Lung (tissue), 12 donors: ENCODE data around the gene RAB34. TPM values are rescaled to one million over a fixed set of nuclear protein-coding genes. Genes with fewer than 3 reads are reported as not detected.

Source experiments
- ATAC-seq: fragments of 200-7000 bp; cut with Tn5 transposase; one replicate; pipeline ENCODE4 v1.9.1; 2020; ENCODE audit warnings: moderate number of reproducible peaks; ENCODE audit not compliant: insufficient read depth, low FRiP score
- DNase-seq, 3 donors: peaks; one replicate each; pipeline ENCODE4 v3.0.0-alpha.2; 2013 to 2017
- H3K27ac ChIP-seq, 2 donors: one replicate each; pipeline ENCODE4 v1.5.1; 2013; ENCODE audit warnings: mild to moderate bottlenecking in 2 of 2, moderate library complexity in 2 of 2, control low read depth in 1 of 2, inconsistent platforms in 1 of 2, low read depth in 1 of 2, low read length in 1 of 2
- H3K27me3 ChIP-seq, 3 donors: one replicate each; pipeline ENCODE4 v1.5.1; 2013; ENCODE audit warnings: low read length in 2 of 3; ENCODE audit not compliant: control insufficient read depth in 3 of 3, insufficient read depth in 3 of 3
- H3K36me3 ChIP-seq, 4 donors: one replicate each; pipeline ENCODE4 v1.5.1; 2013; ENCODE audit warnings: low read length in 4 of 4, mild to moderate bottlenecking in 1 of 4, moderate library complexity in 1 of 4; ENCODE audit not compliant: control insufficient read depth in 4 of 4, insufficient read depth in 4 of 4
- H3K4me1 ChIP-seq, 5 donors: one replicate each; pipeline ENCODE4 v1.5.1; 2013; ENCODE audit warnings: low read length in 5 of 5, mild to moderate bottlenecking in 2 of 5, moderate library complexity in 1 of 5; ENCODE audit not compliant: control insufficient read depth in 5 of 5, insufficient read depth in 5 of 5
- H3K4me3 ChIP-seq: one replicate; pipeline ENCODE4 v1.5.1; 2013; ENCODE audit warnings: mild to moderate bottlenecking, control low read depth, moderate library complexity
- H3K9ac ChIP-seq, 2 donors: one replicate each; pipeline ENCODE4 v1.5.1; 2013; ENCODE audit warnings: low read length in 2 of 2, control low read depth in 1 of 2; ENCODE audit not compliant: insufficient read depth in 1 of 2
- H3K9me3 ChIP-seq, 4 donors: one replicate each; pipeline ENCODE4 v1.5.1; 2013; ENCODE audit warnings: low read length in 3 of 4, mild to moderate bottlenecking in 1 of 4, moderate library complexity in 1 of 4; ENCODE audit not compliant: control insufficient read depth in 4 of 4, insufficient read depth in 3 of 4
- CTCF ChIP-seq: IDR thresholded peaks from 2 replicates; pipeline ENCODE4 v1.5.1; 2012; ENCODE audit warnings: mild to moderate bottlenecking; ENCODE audit errors: control extremely low read depth, extremely low read depth
- WGBS, 2 donors: extraction: QIAGEN DNeasy Blood & Tissue Kit; methylation state at CpG; one replicate each; pipeline ENCODE4 v1.1.7; 2013; 5-methylcytosine and 5-hydroxymethylcytosine counted together
- polyA plus RNA-seq, 2 donors: library from polyadenylated mRNA; stranded (reverse); fragments of 200-250 nt; gene quantifications; one replicate each; pipeline ENCODE4 v1.2.1, GENCODE V29; 2013
- total RNA-seq, 2 donors: library from RNA; depleted of rRNA in 1 of 2; stranded (reverse); fragments of >200 nt in 1 of 2; gene quantifications; one replicate each; pipeline ENCODE4 v1.2.1, GENCODE V29; 2014 to 2021
- donor health status: control.
- donor health status: control.
- donor health status: Bipolar disorder and iron deficiency.
- donor health status: healthy.
- donor health status: DM: yes; HTN: yes; CAD: no.

Gene RAB34
- total and polyA plus RNA-seq, 4 donors, result 77.8 to 103 (median 97.2) TPM

- TF ChIP-seq CTCF, result no peak
- peaks cover 56 to 83% (median 67%) of the 10 kb centered on the region in 4 donors for H3K36me3 ChIP-seq
Measured at GRCh38 chr17:28682655-28683054, 35.0 kb downstream of the RAB34 start.

GRCh38 chr17:28675980-28676379 is 41.7 kb downstream of the RAB34 start:
- H3K36me3 ChIP-seq, result peaks cover 58 to 71% (median 65%) of the 10 kb centered on the region in 4 donors
- H3K9me3 ChIP-seq, result no peaks in the 10 kb centered on the region
- WGBS, 2 donors, result 88 to 89% methylated on average over 7 of the region's 7 CpGs
- no peak overlapping the region for H3K27ac ChIP-seq
- H3K4me1 ChIP-seq, result no peaks in the 10 kb centered on the region
- DNase-seq, result no peak
- TF ChIP-seq CTCF, result no peak
- no peak overlapping the region for H3K9ac ChIP-seq
- no peaks in the 10 kb centered on the region for H3K27me3 ChIP-seq
- no peak overlapping the region for H3K4me3 ChIP-seq
- ATAC-seq, result no peak

More at GRCh38 chr17:28682655-28683054, 35.0 kb downstream of the RAB34 start:
- ATAC-seq, result no peak
- no peak overlapping the region for H3K4me3 ChIP-seq
- H3K9ac ChIP-seq, result no peak overlapping the region
- H3K9me3 ChIP-seq, result no peaks in the 10 kb centered on the region
- DNase-seq, result no peak
- no peaks in the 10 kb centered on the region for H3K27me3 ChIP-seq
- WGBS, 2 donors, result 95 to 98% methylated on average over 11 of the region's 11 CpGs
- H3K27ac ChIP-seq, result no peak overlapping the region
- peaks cover 0 to 3% (median 0%) of the 10 kb centered on the region in 5 donors for H3K4me1 ChIP-seq

GRCh38 chr17:28675490-28675889 is 42.2 kb downstream of the RAB34 start:
- TF ChIP-seq CTCF, result no peak
- Histone ChIP-seq H3K9me3 (no peaks in the 10 kb centered on the region), H3K4me3 (no peak overlapping the region), H3K9ac (no peak overlapping the region), H3K36me3 (peaks cover 58 to 71% (median 64%) of the 10 kb centered on the region in 4 donors), H3K27ac (no peak overlapping the region), H3K27me3 (no peaks in the 10 kb centered on the region), H3K4me1 (no peaks in the 10 kb centered on the region)
- 87 to 98% methylated on average over 3 of the region's 3 CpGs for WGBS, 2 donors
- ATAC-seq (no peak), DNase-seq (no peak)

GRCh38 chr17:28669918-28670317 is 47.8 kb downstream of the RAB34 start:
- Histone ChIP-seq H3K9me3 (no peaks in the 10 kb centered on the region), H3K36me3 (peaks cover 29 to 56% (median 37%) of the 10 kb centered on the region in 4 donors), H3K4me3 (no peak overlapping the region), H3K4me1 (peaks cover 0 to 2% (median 0%) of the 10 kb centered on the region in 5 donors), H3K9ac (no peak overlapping the region), H3K27ac (no peak overlapping the region), H3K27me3 (no peaks in the 10 kb centered on the region)
- DNase-seq, result no peak
- no peak for TF ChIP-seq CTCF
- ATAC-seq, result no peak
- WGBS, 2 donors, result 87 to 98% methylated on average over 1 of the region's 1 CpG
